GM10847 (cell line): ENCODE measurements around the gene ATP12A.

Experiments used
- POLR2A ChIP-seq: IDR thresholded peaks from 2 replicates; pipeline ENCODE4 v1.6.1; 2011; ENCODE audit not compliant: insufficient read length; ENCODE audit errors: extremely low read depth

ATP12A gene

DNA sequence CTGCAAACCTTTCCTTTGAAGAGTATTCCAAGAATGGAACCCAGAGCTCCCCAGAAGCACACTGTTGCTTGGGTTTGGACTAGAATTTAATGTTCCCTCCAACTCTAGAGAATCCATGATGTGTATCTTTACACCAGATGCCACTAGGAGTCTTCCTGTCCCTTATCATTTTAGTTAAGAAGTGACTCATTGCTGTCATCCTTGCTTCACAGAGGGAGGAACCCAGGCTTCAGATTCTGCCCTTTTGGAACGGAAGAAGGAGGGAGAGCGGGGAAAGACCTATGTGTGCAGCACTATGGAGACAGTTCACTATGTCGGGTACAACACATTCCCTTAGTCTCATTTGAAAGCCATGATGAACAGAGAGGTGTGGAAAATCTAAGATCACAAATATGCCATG is 2.1 kb upstream of the ATP12A start:
- no peak for TF ChIP-seq POLR2A

GRCh38 chr13:24679686-24680085 is 522 bp upstream of the ATP12A start:
- no peak for TF ChIP-seq POLR2A

GRCh38 chr13:24680921-24681604 is 855 bp downstream of the ATP12A start:
- TF ChIP-seq POLR2A = no peak

- TF ChIP-seq POLR2A = no peak
Observed at GRCh38 chr13:24681930-24682329, 1.7 kb downstream of the ATP12A start.

GRCh38 chr13:24682353-24682752 is 2.1 kb downstream of the ATP12A start:
- no peak for TF ChIP-seq POLR2A

DNA sequence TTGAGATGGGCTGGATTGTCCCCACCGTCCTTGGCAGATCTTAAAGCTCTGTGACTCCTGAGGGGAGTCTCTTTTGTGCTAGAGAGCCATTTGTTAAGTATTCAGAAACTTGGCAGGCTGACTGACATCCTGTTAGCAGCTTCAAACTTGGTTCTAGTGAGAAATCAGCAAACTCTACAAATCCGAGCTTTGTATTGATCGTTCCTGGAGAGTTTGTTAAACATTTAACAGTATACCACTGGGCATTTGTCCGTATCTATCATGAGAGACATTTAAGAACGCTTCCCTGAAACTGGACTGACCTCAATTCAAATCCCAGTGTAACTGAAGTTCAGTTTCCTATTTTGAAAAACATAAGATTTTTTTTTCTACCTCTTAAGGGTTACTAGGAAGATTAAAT is 3.1 kb downstream of the ATP12A start:
- TF ChIP-seq POLR2A = no peak

DNA sequence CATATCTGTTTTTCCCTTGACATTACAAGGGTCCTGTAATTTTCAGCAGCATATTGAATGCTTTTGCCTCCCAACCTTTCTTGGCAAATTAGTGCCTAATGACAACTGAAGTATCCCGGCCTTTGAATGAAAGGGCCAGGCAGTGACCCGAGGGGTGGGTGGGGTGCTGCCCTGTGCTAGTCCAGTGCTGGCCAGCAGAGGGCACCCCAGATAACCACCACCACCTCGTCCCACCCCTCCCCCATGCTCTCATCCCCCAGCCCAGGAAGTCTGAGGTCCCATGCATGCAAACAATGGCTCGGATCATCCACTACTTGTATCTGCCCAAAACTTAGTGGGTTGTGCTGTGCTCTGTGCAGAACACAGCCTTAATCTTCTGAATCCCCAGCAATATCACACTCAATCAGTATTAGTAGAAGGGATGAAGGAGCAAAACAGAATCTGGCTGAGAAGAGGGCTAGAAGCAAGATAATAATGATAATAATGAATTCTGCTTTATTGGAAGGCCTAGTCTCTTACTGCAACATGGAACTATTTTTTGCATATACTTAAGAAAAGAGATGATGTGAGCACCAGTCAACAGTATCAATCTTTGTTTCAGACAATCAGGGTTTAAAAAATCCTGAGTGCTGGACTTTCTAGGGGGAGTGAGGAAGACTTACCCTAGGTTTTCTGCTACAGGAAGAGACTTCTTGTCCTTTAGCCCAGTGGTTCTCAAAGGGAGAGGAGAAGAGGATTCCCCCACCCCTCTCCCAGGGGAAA is 3.8 kb downstream of the ATP12A start:
- TF ChIP-seq POLR2A = no peak

- TF ChIP-seq POLR2A = no peak
Observed at GRCh38 chr13:24684600-24684998, 4.4 kb downstream of the ATP12A start.

DNA sequence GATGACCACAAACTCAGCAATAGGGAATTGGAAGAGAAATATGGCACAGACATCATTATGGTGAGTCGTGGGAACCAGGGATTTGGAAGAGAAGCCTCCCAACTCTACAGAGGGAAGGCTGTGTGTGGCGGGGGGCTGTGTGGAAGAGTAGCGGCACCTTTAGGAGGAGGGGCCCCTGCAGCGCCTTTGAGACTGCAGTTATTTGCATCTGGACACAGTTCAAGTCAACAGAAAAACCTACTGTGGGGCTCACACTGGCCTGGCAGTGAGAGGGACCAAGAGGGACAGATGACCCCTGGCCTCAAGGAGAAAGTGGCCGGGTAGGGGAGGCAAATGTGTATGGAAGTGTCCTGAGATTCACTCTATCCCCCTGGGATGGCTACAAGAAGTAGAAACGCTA is 5.1 kb downstream of the ATP12A start:
- no peak for TF ChIP-seq POLR2A

DNA sequence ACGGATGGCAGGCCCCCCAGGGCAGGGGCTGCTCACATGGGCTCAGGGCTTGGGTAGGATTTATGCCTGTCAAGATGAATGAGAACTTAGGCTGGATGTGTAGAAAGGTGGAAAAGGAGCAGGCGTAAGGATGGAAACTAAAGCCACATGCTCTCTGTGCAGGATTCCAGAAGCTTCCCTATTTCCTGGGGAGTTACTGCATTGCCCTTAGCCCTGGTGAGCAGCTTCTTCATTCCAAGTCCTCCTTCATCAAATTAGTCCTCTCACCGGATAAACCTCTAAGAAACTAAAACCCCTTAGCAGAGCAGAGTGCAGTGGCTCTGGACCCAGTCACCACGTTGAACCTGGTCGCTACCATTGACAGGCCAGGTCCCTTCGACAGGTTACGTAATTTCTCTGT is 7.4 kb downstream of the ATP12A start:
- TF ChIP-seq POLR2A = no peak

DNA sequence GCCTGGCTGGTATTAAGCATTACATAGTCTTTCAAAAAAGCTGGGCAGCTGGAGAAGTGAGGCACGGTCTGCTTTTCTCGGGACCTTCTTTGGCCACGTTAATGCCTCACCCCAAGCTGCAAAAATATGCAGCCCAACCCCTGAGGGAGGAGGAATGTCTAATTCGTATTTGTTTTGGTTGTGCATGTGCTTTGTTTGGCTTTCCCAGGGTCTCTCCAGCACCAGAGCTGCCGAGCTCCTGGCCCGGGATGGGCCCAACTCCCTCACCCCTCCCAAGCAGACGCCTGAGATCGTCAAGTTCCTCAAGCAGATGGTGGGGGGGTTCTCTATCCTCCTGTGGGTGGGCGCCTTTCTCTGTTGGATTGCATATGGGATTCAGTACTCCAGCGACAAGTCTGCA is 7.9 kb downstream of the ATP12A start:
- TF ChIP-seq POLR2A = no peak

DNA sequence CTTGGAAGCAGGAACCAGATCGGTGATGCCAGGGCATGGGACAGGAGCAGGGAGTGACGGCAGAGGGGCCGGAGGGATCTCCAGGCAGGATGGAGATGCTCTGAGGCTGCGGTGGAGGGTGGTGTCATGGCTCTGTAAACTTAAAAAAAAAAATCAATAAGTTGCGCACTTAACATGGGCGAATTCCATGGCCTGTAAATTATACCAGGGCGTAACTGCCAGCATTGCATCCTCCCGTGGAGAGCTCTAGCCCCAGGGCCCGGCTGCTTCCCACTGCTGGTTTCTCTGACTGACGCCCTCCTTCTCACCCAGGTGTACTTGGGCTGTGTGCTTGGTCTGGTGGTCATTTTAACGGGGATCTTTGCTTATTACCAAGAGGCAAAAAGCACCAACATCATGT is 8.7 kb downstream of the ATP12A start:
- TF ChIP-seq POLR2A = no peak

- no peak for TF ChIP-seq POLR2A
Observed at GRCh38 chr13:24691381-24691780, 11.2 kb downstream of the ATP12A start.

DNA sequence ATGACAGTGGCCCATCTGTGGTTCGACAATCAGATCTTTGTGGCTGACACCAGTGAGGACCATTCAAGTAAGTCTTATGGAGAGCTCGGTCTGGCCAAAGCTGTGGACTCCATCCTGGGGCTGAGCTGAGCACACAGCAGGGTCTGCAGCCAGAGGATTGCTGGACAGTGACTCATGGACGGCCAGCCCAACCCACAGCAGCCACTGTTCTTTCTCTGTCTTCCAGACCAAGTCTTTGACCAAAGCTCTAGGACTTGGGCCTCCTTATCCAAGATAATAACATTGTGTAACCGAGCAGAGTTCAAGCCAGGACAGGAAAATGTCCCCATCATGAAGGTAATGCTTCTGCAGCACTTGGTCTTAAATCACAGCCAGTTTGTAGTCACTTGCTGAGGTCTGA is 12.4 kb downstream of the ATP12A start:
- TF ChIP-seq POLR2A = no peak

- TF ChIP-seq POLR2A = no peak
Observed at GRCh38 chr13:24693862-24694471, 13.8 kb downstream of the ATP12A start.

DNA sequence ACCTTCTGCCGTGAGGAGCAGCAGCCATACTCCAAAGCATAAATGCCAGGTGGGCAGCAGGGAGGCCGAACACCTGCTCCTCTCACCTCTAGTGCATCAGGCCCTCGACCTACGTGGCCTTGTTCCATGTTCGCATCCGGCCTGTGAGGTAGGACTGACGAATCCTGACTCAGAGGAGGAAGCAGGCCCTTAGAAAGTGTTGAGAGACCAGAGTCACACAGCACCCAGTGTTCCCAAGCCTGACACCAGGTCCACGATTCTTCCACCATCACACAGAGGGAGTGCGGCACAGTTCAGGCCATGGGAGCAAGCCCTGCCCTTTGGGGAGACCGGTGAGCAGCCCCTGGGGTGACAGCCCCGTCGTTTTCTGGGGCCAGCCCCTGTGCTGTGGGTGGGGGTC is 14.7 kb downstream of the ATP12A start:
- TF ChIP-seq POLR2A = no peak
